Keratinocyte (primary cell): ENCODE measurements around the gene TEX13B. TPM values are rescaled to one million over a fixed set of nuclear protein-coding genes. Genes with fewer than 3 reads are reported as not detected.

Source experiments
- DNase-seq: peaks from one replicate; pipeline ENCODE4 v3.0.0-alpha.2; 2011; ENCODE audit warnings: low read depth, missing footprints, low spot score
- FAIRE-seq: peaks from 2 replicates; lab custom pipeline; 2011; peaks lifted over from hg19 to GRCh38; lab: Jason Lieb, UNC
- H2AFZ ChIP-seq: 2 replicates; pipeline ENCODE4 v1.6.0; 2012; ENCODE audit warnings: low read length, control low read depth, inconsistent platforms; ENCODE audit not compliant: control insufficient read depth
- H3K27ac ChIP-seq: 2 replicates; pipeline ENCODE4 v1.5.1; 2011; ENCODE audit warnings: low read length; ENCODE audit not compliant: control insufficient read depth, insufficient read depth
- H3K27me3 ChIP-seq: 3 replicates; pipeline ENCODE4 v1.6.0; 2011; ENCODE audit warnings: low read length; ENCODE audit not compliant: control insufficient read depth, insufficient read depth; ENCODE audit errors: extremely low read depth
- H3K36me3 ChIP-seq, 2 experiments: 2 replicates in 1 of 2; 3 replicates in 1 of 2; pipeline ENCODE4 v1.5.1; 2011; ENCODE audit warnings: low read length in 2 of 2, mild to moderate bottlenecking in 1 of 2; ENCODE audit not compliant: control insufficient read depth in 2 of 2, insufficient read depth in 2 of 2; ENCODE audit errors: extremely low read depth in 1 of 2
- H3K4me1 ChIP-seq: 3 replicates; pipeline ENCODE4 v1.5.1; 2011; ENCODE audit warnings: low read length; ENCODE audit not compliant: control insufficient read depth, insufficient read depth; ENCODE audit errors: extremely low read depth
- H3K4me2 ChIP-seq: 3 replicates; pipeline ENCODE4 v1.6.0; 2011; ENCODE audit warnings: low read depth, low read length; ENCODE audit not compliant: control insufficient read depth, insufficient read depth; ENCODE audit errors: extremely low read depth
- H3K4me3 ChIP-seq, 3 experiments: fragments of 200-600 bp in 1 of 3; sonication (generic) in 1 of 3; 2 replicates in 2 of 3; 3 replicates in 1 of 3; pipeline ENCODE4 v1.5.1; 2011 to 2016; ENCODE audit warnings: low read length in 3 of 3, mild to moderate bottlenecking in 3 of 3, control low read depth in 2 of 3, inconsistent platforms in 1 of 3, low read depth in 1 of 3, mixed read lengths in 1 of 3, mixed run types in 1 of 3, moderate library complexity in 1 of 3; ENCODE audit not compliant: control insufficient read depth in 2 of 3, insufficient read depth in 2 of 3; ENCODE audit errors: extremely low read depth in 1 of 3
- H3K79me2 ChIP-seq: 2 replicates; pipeline ENCODE4 v1.6.0; 2012; ENCODE audit warnings: low read length; ENCODE audit not compliant: control insufficient read depth, insufficient read depth
- H3K9ac ChIP-seq: 3 replicates; pipeline ENCODE4 v1.6.0; 2011; ENCODE audit warnings: low read length; ENCODE audit not compliant: control insufficient read depth, insufficient read depth; ENCODE audit errors: extremely low read depth
- H3K9me1 ChIP-seq: 3 replicates; pipeline ENCODE4 v1.6.0; 2011; ENCODE audit warnings: low read length; ENCODE audit not compliant: control insufficient read depth, insufficient read depth; ENCODE audit errors: extremely low read depth
- H3K9me3 ChIP-seq: 2 replicates; pipeline ENCODE4 v1.5.1; 2012; ENCODE audit warnings: low read depth, low read length; ENCODE audit not compliant: control insufficient read depth
- H4K20me1 ChIP-seq: 3 replicates; pipeline ENCODE4 v1.6.0; 2011; ENCODE audit warnings: low read length; ENCODE audit not compliant: control insufficient read depth, insufficient read depth; ENCODE audit errors: extremely low read depth
- EZH2 ChIP-seq: IDR thresholded peaks from one replicate; pipeline ENCODE4 v1.6.1; 2012; ENCODE audit warnings: inconsistent platforms, mild to moderate bottlenecking, low read length, moderate library complexity
- dilution Hi-C: fragments of 300-500 bp; cut with MboI; formaldehyde crosslinking; loops from one replicate; pipeline ENCODE4 v1.7.0; 2020; ENCODE audit warnings: low sequenced_read_pairs; ENCODE audit not compliant: extremely low pct_ligation_motif_present
- polyA plus RNA-seq, 5 experiments: library from polyadenylated mRNA; depleted of rRNA in 3 of 5; stranded (reverse) in 3 of 5; stranded (forward) in 1 of 5; unstranded in 1 of 5; fragments of >200 nt; gene quantifications; 1 replicate in 1 of 5; 2 replicates in 3 of 5; 3 replicates in 1 of 5; pipeline versions ENCODE4 v1.2.1 to v1.2.3, GENCODE V29; 2011 to 2012; ENCODE audit warnings: missing spikeins in 2 of 5, low read depth in 1 of 5, low replicate concordance in 1 of 5
- TF ChIP-seq, protein P1 (sequence below), 3 experiments: IDR thresholded peaks in 1 of 3; conservative IDR thresholded peaks in 1 of 3; optimal IDR thresholded peaks in 1 of 3; 2 replicates in 2 of 3; 3 replicates in 1 of 3; pipeline versions ENCODE3 to v1.5.1; 2011; ENCODE audit warnings: low read length in 3 of 3, mild to moderate bottlenecking in 3 of 3, moderate library complexity in 2 of 3, control low read depth in 1 of 3, inconsistent platforms in 1 of 3; ENCODE audit not compliant: insufficient read depth in 2 of 3; ENCODE audit errors: extremely low read depth in 1 of 3

The TEX13B gene
- polyA plus RNA-seq, 1 donor (not counting 4 experiments of a cell fraction or from before 2014, with no cell fraction given), result not detected

GRCh38 chrX:108028854-108029253 lies 46.7 kb upstream of the TEX13B start:
- FAIRE-seq (no peak), DNase-seq (no peak)
- no peak overlapping the region for H3K9ac ChIP-seq
- no peaks in the 10 kb centered on the region for H3K79me2 ChIP-seq
- H3K4me2 ChIP-seq, result no peak overlapping the region
- TF ChIP-seq, protein P1, sequence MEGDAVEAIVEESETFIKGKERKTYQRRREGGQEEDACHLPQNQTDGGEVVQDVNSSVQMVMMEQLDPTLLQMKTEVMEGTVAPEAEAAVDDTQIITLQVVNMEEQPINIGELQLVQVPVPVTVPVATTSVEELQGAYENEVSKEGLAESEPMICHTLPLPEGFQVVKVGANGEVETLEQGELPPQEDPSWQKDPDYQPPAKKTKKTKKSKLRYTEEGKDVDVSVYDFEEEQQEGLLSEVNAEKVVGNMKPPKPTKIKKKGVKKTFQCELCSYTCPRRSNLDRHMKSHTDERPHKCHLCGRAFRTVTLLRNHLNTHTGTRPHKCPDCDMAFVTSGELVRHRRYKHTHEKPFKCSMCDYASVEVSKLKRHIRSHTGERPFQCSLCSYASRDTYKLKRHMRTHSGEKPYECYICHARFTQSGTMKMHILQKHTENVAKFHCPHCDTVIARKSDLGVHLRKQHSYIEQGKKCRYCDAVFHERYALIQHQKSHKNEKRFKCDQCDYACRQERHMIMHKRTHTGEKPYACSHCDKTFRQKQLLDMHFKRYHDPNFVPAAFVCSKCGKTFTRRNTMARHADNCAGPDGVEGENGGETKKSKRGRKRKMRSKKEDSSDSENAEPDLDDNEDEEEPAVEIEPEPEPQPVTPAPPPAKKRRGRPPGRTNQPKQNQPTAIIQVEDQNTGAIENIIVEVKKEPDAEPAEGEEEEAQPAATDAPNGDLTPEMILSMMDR (optimal IDR thresholded peaks at IDR 0.05 in 1 of 3, IDR thresholded peaks at IDR 0.05 in 1 of 3, conservative IDR thresholded peaks at IDR 0.05 in 1 of 3; ENCODE audit: extremely low read depth in 1 of 3, insufficient read depth in 2 of 3, low read length in 3 of 3), result no peak
- no peak for TF ChIP-seq EZH2
- H3K4me3 ChIP-seq, result no peak overlapping the region
- H3K27me3 ChIP-seq, result peaks cover 5% of the 10 kb centered on the region
- no peaks in the 10 kb centered on the region for H3K36me3 ChIP-seq
- dilution Hi-C loops, result no loop called here
- no peak overlapping the region for H2AFZ ChIP-seq
- H3K9me3 ChIP-seq, result no peaks in the 10 kb centered on the region
- no peaks in the 10 kb centered on the region for H3K9me1 ChIP-seq
- H3K27ac ChIP-seq, result no peak overlapping the region
- no peaks in the 10 kb centered on the region for H4K20me1 ChIP-seq
- no peaks in the 10 kb centered on the region for H3K4me1 ChIP-seq

GRCh38 chrX:108025954-108026600 lies 43.9 kb upstream of the TEX13B start:
- FAIRE-seq (no peak), DNase-seq (no peak)

More at GRCh38 chrX:108025954-108026600, 43.9 kb upstream of the TEX13B start:
- Histone ChIP-seq H4K20me1 (no peaks in the 10 kb centered on the region), H3K27ac (no peak overlapping the region), H3K9me1 (no peaks in the 10 kb centered on the region), H3K4me2 (no peak overlapping the region), H3K27me3 (peaks cover 2% of the 10 kb centered on the region), H3K79me2 (no peaks in the 10 kb centered on the region), H3K9ac (no peak overlapping the region), H3K36me3 (no peaks in the 10 kb centered on the region), H3K4me3 (no peak overlapping the region), H2AFZ (no peak overlapping the region), H3K4me1 (peaks cover 3% of the 10 kb centered on the region), H3K9me3 (no peaks in the 10 kb centered on the region)
- no peak for TF ChIP-seq EZH2
- TF ChIP-seq, protein P1 (optimal IDR thresholded peaks at IDR 0.05 in 1 of 3, IDR thresholded peaks at IDR 0.05 in 1 of 3, conservative IDR thresholded peaks at IDR 0.05 in 1 of 3; ENCODE audit: extremely low read depth in 1 of 3, insufficient read depth in 2 of 3, low read length in 3 of 3), result no peak
- dilution Hi-C loops, result no loop called here
